Measurements from ENCODE around the gene FBXL16.

Gene FBXL16

GRCh38 chr16:657487-657886 lies 48.1 kb downstream of the FBXL16 start:
- H3K9ac ChIP-seq = no peak overlapping the region
- H3K79me2 ChIP-seq (ENCODE audit: insufficient read depth, low read depth) = no peaks in the 10 kb centered on the region
- H3K4me3 ChIP-seq (IDR thresholded peaks at IDR 0.05; ENCODE audit: insufficient read depth, low read depth, low read length) = no peak overlapping the region
- no peak overlapping the region for H3K27ac ChIP-seq
- H3K4me1 ChIP-seq (ENCODE audit: low read depth, poor library complexity, severe bottlenecking) = peaks cover 20% of the 10 kb centered on the region
- TF ChIP-seq CTCF (conservative IDR thresholded peaks at IDR 0.05; ENCODE audit: low read depth, low read length) = no peak
- H3K36me3 ChIP-seq (ENCODE audit: insufficient read depth) = no peaks in the 10 kb centered on the region
- H4K20me1 ChIP-seq (ENCODE audit: insufficient read depth) = no peaks in the 10 kb centered on the region
- no peaks in the 10 kb centered on the region for H3K27me3 ChIP-seq (ENCODE audit: insufficient read depth, low read depth)
- no peak overlapping the region for H3K4me2 ChIP-seq
- no peak overlapping the region for H2AFZ ChIP-seq (ENCODE audit: low read depth)

- no peaks in the 10 kb centered on the region for H3K27me3 ChIP-seq (ENCODE audit: insufficient read depth, low read depth)
- H4K20me1 ChIP-seq (ENCODE audit: insufficient read depth) = no peaks in the 10 kb centered on the region
- H3K4me1 ChIP-seq (ENCODE audit: low read depth, poor library complexity, severe bottlenecking) = peaks cover 8% of the 10 kb centered on the region
- H3K4me3 ChIP-seq (IDR thresholded peaks at IDR 0.05; ENCODE audit: insufficient read depth, low read depth, low read length) = no peak overlapping the region
- TF ChIP-seq CTCF (conservative IDR thresholded peaks at IDR 0.05; ENCODE audit: low read depth, low read length) = no peak
- H3K4me2 ChIP-seq = no peak overlapping the region
- H3K79me2 ChIP-seq (ENCODE audit: insufficient read depth, low read depth) = 0 out of 2 replicates have a peak, but pooled peaks cover 11% of the 10 kb centered on the region
- H3K9ac ChIP-seq = no peak overlapping the region
- H3K36me3 ChIP-seq (ENCODE audit: insufficient read depth) = no peaks in the 10 kb centered on the region
- H2AFZ ChIP-seq (ENCODE audit: low read depth) = no peak overlapping the region
- H3K27ac ChIP-seq = no peak overlapping the region
These were observed 51.6 kb downstream of the FBXL16 start for GRCh38 chr16:654034-654433.

- Histone ChIP-seq H3K4me1 (ENCODE audit: low read depth, poor library complexity, severe bottlenecking) (peaks cover 8% of the 10 kb centered on the region), H3K4me3 (IDR thresholded peaks at IDR 0.05; ENCODE audit: insufficient read depth, low read depth, low read length) (no peak overlapping the region), H3K27me3 (ENCODE audit: insufficient read depth, low read depth) (no peaks in the 10 kb centered on the region), H3K79me2 (ENCODE audit: insufficient read depth, low read depth) (0 out of 2 replicates have a peak, but pooled peaks cover 17% of the 10 kb centered on the region), H3K27ac (no peak overlapping the region), H3K36me3 (ENCODE audit: insufficient read depth) (no peaks in the 10 kb centered on the region), H3K9ac (no peak overlapping the region), H2AFZ (ENCODE audit: low read depth) (no peak overlapping the region), H3K4me2 (no peak overlapping the region), H4K20me1 (ENCODE audit: insufficient read depth) (no peaks in the 10 kb centered on the region)
- no peak for TF ChIP-seq CTCF (conservative IDR thresholded peaks at IDR 0.05; ENCODE audit: low read depth, low read length)
These were observed 52.9 kb downstream of the FBXL16 start for GRCh38 chr16:652454-653305.

GRCh38 chr16:651844-652243 lies 53.8 kb downstream of the FBXL16 start:
- Histone ChIP-seq H3K27ac (no peak overlapping the region), H3K4me3 (IDR thresholded peaks at IDR 0.05; ENCODE audit: insufficient read depth, low read depth, low read length) (no peak overlapping the region), H3K79me2 (ENCODE audit: insufficient read depth, low read depth) (peaks cover 17% of the 10 kb centered on the region; the same call in 1 of the 2 replicates), H3K27me3 (ENCODE audit: insufficient read depth, low read depth) (no peaks in the 10 kb centered on the region), H3K4me2 (no peak overlapping the region), H4K20me1 (ENCODE audit: insufficient read depth) (no peaks in the 10 kb centered on the region), H2AFZ (ENCODE audit: low read depth) (no peak overlapping the region), H3K9ac (no peak overlapping the region), H3K4me1 (ENCODE audit: low read depth, poor library complexity, severe bottlenecking) (peaks cover 8% of the 10 kb centered on the region), H3K36me3 (ENCODE audit: insufficient read depth) (no peaks in the 10 kb centered on the region)
- TF ChIP-seq CTCF (conservative IDR thresholded peaks at IDR 0.05; ENCODE audit: low read depth, low read length) = no peak
